Measurements from ENCODE around the gene DOK1.

DOK1 gene

GRCh38 chr2:74553892-74554819, at the start of gene DOK1, which contains the start of gene LOXL3:
Gene DOK1, plus strand, starts transcription at chr2:74554720. Its CDS starts 35 bp downstream, at chr2:74554755.
Gene LOXL3, minus strand, starts transcription at chr2:74553942. Its CDS starts 1,308 bp downstream, at chr2:74552634.
- peak; percentile 52 for DNase-seq

DNA sequence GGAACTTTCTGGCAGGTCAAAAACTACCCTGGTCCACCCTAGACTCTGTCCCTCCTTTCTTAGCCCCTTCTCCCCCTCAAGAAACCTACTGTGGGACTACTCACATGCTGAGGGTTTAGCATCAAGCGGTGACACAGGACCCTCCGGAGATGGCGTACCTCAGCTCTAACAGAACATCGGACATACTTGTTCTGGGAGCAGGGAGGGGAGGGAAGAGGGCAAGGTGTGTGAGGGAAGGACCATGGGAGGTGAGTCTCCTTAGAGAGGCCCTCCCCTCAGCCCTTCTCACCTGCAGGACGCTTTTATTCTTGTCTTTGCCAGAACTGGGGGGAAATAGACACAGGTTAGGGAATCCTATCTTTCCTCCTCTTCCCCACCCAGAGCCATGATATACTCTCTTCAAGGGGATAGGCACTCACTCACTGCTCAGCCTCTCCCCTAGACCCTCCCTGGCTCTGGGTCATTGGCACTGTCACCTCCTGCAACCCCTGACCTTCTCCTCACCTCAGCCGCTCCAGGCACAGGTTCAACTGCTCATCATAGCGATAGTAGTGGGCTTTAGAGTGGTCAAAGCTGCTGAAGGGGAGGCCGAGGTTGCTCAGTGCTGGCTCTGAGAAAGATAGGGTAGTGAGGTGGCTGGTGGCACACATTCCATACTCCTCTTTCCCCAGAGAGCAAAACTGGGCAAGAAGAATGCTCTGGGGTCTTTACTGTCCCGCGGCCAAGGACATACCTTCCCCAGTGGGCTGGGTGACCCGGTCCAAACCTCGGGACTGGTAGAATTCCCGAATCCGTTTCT, 48.9 kb upstream of the DOK1 start:
- DNase-seq, result no peak

DNA sequence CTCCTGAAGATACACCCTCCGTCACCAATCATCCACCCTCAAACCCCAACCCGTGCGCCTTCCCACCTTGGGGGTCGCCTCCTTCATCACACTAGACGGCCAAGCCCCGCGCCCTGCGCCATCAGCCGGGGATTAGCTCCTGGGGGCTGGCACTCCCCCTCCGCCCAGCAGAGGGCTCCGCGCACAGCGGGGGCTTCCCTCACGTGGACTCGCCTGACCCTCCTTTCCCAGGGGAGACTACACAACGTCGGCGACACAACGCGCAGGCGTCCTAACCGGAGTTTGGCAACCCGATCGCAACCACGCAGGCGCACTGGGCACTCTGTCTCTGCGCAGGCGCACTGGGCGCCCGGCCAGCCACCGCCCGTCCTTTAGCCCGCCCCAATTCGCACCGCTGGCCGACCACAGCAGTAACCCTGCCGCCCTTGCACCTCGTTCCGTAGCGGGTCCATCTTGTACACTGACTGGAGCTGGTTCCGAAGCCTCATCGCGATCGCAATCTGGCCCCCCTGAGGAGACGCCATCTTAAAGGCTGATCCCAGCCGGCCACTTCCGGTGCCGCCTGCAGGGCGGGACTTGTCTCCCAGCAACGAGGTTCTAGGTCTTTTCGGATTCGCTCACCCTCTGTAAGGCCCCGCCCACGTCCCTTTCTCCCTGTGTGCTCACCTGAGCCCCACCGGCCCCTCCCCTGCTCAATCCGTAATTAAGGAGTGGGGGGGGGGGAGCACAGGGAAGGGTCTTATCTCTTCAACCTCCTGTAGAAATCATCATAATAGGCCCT, 47.2 kb upstream of the DOK1 start, which contains the start of gene PCGF1:
TSS of gene PCGF1 (minus strand) at position 551 of the 781 bp plus-strand sequence. CDS start at position 524, 27 bp downstream.
- DNase-seq, result peak; percentile 99

DNA sequence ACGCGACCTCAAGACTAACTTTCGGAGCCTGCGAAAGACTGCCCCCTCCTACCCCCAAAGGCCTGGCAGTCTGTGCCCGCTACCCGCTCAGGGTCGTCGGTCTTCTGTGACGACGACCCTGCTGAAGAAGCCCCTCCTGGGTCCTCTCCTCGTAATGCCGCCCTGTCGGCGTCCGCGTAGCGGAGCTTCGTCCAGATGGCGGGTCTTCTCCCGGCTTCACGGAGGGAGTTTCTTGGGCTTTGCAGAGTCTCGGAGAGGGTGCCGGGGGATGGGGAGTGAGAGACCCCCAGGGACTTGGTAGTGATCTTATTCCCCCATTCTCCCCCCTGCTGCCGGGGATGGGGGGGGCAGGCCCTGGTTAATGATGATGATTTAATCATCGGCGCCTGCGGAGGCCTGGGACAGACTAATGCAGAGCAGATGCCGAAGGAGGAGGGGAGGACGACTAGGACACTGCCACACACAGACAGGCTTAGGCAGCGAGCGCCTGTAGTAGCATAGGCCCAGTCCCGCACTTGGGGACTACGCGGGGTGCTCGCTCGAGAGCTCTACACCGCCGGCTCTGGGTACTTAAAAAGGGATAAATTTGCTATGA, 46.5 kb upstream of the DOK1 start:
- peak; percentile 65 for DNase-seq

DNA sequence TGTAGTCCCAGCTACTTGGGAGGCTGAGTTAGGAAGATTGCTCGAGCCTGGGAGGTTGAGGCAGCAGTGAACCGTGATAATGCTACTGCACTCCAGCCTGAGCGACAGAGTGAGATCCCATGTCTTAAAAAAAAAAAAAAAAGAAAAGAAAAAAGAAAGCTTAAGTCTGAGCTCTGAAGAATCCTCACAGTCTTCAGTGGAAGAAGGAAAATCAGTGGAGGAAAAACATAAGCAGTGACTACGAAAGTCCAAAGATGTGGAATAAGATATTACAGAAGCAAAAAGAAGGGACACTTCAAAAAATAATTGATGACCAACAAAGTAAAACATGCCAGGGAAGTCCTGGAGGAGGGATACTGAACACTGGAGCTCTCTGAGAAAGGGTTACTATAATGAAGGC, 44.2 kb upstream of the DOK1 start:
- no peak for DNase-seq

- DNase-seq, result no peak
These were observed 43.2 kb upstream of the DOK1 start for GRCh38 chr2:74511104-74511989.

- DNase-seq, result no peak
These were observed 41.5 kb upstream of the DOK1 start for GRCh38 chr2:74512744-74513604.

DNA sequence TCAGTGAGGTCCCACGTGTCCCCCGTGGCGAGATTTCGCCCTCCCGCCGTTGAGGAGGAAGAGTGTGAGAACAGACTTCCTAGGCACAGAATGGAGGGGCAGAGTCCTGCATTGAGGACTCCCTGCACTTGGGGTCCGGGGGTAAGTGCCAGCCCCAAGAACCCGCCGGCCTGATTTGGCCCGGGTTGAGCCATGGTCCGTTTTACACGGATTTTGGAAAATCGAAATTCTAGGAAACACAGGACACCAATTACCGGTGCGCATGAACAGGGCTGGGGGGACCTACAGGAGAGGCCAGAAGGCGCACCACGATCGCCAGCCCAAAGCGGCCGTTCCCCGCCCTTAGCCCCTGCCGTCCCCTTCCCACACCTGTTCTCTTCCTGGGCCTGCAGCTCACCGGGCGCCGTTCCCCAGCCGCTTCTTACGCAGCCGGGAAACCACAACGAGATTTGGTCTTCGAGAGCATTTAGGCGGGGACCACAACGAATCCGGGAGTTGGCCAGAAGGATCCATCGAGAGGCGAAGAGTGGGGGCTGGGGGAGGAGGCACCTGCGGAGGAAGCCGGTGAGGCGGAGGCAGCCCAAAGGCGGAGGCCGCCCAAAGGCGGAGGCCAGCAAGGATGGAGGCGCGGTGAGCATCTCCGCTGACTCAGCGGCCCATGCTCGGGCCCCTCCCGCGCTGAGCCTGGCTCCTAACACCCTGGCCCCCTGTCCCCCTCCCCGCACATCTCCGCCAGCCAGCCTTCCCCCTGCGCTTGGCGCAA, 40.7 kb upstream of the DOK1 start:
- DNase-seq, result no peak

GRCh38 chr2:74514368-74515270, 39.9 kb upstream of the DOK1 start, which contains the start of gene TLX2:
Gene TLX2, plus strand, starts transcription at chr2:74514450. Its CDS starts 357 bp downstream, at chr2:74514807.
- DNase-seq, result peak; percentile 17

- DNase-seq, result no peak
These were observed 39.1 kb upstream of the DOK1 start for GRCh38 chr2:74515271-74515980.

DNA sequence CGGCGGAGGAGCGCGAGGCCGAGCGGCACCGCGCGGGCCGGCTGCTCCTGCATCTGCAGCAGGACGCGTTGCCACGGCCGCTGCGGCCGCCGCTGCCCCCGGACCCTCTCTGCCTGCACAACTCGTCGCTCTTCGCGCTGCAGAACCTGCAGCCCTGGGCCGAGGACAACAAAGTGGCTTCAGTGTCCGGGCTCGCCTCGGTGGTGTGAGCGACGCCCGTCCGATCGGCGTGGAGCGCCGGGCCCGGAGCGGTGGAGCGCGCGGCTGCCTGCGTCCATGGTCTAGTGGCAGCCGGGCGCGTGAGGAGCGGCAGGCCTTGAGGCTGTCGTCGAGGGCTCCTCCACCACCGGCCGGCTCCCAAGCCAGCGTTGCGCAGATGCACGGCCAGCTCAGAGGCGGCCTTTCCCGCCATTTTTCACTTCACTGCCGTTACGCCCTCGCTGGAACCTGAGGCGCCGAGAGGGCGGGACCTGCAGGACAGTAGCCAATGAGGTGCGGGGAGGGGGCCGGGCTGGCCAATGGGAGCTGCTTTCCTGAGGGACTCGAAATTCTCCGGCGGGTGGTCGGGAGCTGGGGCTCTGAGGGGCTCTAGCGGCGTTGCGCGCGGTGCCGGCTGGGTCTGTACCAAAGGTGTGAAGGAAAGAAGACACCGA, 38.4 kb upstream of the DOK1 start:
- DNase-seq, result no peak

GRCh38 chr2:74516650-74517049, 37.9 kb upstream of the DOK1 start:
- no peak for DNase-seq

DNA sequence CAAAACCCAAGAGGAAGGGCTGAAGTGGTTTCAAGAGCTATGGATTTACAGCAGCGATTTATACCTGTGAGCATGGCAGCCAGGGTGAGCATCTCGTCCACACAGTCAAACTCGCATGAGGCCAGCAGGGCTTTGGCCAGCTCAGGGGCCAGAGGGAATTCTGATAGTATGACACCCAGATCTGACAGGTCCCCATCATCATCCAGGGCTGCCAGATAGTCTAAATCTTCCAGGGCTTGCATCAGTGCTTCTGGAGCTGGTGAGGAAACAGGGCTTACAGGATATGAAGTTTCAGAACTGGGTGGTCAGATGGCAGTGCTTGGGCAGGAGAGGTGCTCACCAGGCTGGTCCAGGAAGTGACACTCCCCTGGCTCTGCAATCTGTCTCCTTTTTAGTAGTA, 32.0 kb upstream of the DOK1 start:
- DNase-seq, result no peak

DNA sequence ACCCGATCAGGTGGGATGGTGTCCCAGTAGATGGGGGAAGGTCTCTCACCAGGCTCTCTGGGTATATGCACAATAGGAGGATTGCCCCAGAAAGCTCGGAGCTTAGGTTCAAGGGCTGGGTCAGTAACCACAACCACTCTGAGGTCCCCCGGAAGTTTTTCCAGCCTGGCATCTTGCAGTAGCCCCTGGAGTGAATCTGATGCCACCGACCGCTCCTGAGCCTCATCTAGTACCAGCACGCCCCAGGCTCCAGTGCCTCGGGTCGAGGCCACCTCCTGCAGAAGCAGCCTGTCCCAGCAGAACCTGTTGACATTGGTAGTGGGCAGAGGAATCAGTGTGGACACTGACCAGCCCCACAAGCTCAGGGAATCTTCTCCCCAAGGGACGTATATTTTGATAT, 30.5 kb upstream of the DOK1 start:
- no peak for DNase-seq

DNA sequence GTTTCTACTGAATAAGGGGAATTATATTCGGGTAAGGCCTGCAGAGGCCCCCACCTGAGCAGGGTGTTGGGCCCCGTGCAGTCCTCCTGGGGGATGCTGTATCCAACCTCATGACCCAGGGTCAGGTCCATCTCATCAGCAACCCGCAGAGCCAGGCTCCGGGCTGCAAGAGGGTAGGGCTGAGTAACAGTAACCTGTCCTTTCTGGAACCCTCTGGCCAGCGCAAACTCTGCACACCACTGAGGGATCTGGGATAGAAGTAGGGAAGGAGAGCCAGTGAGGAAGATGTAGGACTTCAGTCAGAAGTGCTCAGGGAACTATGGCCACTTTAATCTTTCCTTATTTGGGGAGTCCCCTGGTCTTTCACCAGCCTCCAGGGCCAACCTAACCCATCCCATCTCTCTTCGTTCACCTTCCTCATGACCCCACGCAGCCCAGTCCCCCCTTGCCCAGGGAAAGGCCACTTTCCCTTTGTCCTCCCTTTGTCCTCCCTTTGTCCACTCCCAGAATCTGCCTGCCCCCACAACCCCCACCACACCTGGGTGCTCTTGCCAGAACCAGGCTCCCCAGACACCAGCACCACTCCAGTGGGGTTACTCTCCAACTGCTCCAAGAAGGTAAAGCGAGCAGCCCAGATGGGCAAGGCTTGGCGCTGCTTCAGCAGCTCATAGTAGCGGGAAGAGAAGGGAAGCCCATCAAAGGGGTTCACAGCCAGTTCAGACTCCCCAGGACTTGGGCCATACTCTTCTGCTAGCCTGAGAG, 29.4 kb upstream of the DOK1 start:
- DNase-seq, result no peak
